Fibroblast of villous mesenchyme (primary cell): ENCODE data around the gene IQCE. TPM values are rescaled to one million over a fixed set of nuclear protein-coding genes. Genes with fewer than 3 reads are reported as not detected.

Experiments used
- DNase-seq: peaks from one replicate; pipeline ENCODE4 v3.0.0-alpha.2; 2010; ENCODE audit warnings: low read depth
- H3K4me3 ChIP-seq: 2 replicates; pipeline ENCODE4 v1.5.1; 2011; ENCODE audit warnings: low read depth, mild to moderate bottlenecking, low read length
- total RNA-seq: library from RNA; depleted of rRNA; stranded (reverse); fragments of >200 nt; gene quantifications from 2 replicates; pipeline ENCODE4 v1.2.3, GENCODE V29; 2012
- TF ChIP-seq, protein P1 (sequence below): IDR thresholded peaks from 2 replicates; pipeline ENCODE4 v1.5.1; 2012; ENCODE audit warnings: low read depth, mild to moderate bottlenecking, low read length; ENCODE audit not compliant: insufficient read depth

Gene IQCE
- total RNA-seq, 1 donor = 13.4 TPM

DNA sequence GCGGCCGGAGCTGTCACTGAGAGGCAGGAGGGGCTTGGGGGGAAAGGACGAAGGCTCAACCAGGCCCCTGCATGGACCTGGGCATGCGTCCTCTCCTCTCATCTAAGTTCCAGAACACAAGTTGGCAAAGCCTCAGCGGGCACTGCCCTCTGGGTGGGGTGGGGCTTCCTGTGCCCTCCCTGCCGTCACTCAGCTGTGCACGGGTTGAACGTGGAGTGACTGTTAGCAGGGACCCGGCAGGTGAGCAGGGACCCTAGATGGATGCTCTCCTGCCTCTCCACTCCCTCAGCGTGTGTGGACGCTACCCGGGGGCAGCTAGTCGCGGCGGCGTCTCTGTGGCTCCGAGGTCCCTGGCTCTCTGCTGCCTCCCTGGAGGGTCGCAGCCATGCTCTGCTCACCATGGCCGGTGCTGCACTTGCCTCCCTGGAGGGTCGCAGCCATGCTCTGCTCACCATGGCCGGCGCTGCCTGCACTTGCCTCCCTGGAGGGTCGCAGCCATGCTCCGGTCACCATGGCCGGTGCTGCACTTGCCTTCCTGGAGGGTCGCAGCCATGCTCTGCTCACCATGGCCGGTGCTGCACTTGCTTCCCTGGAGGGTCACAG, 36.6 kb downstream of the IQCE start:
- H3K4me3 ChIP-seq = no peak overlapping the region
- no peak for DNase-seq
- TF ChIP-seq, protein P1, sequence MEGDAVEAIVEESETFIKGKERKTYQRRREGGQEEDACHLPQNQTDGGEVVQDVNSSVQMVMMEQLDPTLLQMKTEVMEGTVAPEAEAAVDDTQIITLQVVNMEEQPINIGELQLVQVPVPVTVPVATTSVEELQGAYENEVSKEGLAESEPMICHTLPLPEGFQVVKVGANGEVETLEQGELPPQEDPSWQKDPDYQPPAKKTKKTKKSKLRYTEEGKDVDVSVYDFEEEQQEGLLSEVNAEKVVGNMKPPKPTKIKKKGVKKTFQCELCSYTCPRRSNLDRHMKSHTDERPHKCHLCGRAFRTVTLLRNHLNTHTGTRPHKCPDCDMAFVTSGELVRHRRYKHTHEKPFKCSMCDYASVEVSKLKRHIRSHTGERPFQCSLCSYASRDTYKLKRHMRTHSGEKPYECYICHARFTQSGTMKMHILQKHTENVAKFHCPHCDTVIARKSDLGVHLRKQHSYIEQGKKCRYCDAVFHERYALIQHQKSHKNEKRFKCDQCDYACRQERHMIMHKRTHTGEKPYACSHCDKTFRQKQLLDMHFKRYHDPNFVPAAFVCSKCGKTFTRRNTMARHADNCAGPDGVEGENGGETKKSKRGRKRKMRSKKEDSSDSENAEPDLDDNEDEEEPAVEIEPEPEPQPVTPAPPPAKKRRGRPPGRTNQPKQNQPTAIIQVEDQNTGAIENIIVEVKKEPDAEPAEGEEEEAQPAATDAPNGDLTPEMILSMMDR = no peak

DNA sequence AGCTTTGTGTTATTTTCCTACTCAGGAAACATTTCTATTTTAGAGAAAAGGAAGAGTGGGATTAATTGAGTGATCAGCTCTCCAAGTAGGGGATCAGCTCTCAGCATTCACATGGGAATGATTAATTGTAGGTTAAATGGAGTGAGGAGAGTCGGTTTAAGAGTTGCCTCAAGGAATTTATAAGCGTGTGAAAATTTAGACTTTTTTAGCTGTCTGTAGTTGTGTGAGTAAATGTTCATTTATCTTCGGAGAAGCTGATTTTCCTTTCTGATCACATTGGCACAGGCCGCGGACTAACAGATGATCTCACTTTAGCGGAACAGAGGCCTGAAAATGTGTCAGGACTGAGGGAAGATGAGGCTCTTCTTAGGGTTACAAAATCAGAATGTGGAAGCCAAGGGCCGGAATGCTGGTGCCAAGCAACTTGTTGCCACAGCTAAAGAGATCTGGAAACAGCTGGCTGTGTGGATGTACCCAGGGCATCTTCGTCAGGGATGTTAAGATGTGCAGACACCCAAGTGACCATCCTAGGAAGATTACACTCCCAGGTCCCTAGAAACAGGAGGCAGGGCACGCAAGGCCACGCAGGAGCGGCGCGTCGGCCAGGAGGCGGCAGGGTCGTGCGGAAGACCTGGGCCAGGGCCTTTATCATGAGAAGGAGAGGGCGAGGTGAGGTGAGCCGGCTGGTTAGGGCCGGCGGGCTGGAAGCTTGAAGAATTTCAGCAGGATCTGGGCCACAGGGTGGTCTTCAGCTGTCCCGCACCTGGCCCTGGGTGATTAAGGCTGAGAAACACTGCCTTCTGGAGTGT, 37.9 kb downstream of the IQCE start:
- DNase-seq = no peak
- TF ChIP-seq, protein P1 = no peak
- no peak overlapping the region for H3K4me3 ChIP-seq

DNA sequence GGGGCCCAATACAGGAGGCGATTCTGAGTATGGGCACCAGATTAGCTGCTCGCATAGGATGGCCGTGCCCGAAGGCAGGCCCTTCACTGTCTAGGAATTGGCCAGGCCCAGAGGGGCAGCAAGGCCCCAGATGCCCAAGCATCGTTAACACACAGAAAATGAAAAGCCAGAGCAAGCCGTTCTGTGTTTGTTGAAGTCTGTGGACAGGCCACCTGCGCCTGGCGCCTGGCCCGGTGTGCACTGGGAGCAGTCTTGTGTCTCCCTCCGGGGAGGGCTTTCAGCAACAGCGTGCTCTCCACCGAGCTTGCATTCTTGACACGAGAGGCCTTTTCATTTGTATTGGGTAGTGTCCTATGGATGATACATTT, 38.5 kb downstream of the IQCE start:
- no peak overlapping the region for H3K4me3 ChIP-seq
- TF ChIP-seq, protein P1 = no peak
- DNase-seq = no peak

DNA sequence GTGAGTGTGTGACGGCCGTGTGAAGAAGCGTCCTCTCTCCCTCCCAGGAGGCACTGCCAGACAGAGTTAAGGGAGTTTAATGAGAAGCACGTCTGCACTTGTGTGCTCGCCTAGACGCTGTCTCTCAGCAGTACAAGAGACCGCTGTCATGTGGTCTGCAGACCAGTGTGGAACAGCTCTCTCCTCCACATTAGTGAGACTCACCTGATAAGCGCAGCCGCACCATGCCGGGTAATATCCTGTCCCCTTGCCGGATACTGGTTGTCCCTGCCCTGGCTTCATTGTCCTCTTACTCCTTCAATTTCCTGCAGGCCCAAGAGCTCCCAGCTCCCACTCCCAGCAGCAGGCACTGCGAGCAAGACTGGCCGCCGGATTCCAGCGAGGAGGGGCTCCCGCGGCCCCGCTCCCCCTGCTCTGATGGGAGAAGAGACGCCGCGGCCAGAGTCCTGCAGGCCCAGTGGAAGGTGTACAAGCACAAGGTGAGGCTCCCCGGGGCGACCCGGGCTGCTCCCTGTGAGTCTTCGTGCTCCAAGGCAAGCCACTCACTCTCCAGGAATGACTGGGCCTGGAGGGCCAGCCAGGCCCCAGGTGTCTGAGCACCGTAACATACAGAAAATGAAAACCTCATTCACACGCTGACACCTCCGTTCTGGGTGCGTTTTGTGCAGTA, 39.5 kb downstream of the IQCE start:
- DNase-seq = no peak
- no peak overlapping the region for H3K4me3 ChIP-seq
- TF ChIP-seq, protein P1 = no peak

DNA sequence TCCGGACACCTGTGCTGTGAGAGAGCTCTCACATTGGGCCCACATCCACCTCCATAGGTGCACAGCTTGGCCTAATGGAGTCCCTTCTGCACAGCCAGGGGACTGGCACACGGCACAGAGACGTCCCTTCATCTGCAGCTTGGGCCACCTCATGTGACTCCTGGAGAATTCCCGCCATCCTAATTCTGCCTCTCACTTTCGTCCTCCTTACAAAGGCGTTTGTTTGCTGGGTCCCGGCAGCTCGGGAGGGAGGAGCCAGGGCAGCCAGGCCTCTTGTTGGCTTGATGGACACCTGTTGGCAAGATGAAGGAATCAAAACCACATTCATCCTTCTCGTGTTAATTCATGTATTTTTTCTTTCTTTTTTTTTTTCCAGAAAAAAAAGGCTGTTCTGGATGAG, 42.3 kb downstream of the IQCE start:
- DNase-seq = no peak
- H3K4me3 ChIP-seq = no peak overlapping the region
- TF ChIP-seq, protein P1 = no peak

DNA sequence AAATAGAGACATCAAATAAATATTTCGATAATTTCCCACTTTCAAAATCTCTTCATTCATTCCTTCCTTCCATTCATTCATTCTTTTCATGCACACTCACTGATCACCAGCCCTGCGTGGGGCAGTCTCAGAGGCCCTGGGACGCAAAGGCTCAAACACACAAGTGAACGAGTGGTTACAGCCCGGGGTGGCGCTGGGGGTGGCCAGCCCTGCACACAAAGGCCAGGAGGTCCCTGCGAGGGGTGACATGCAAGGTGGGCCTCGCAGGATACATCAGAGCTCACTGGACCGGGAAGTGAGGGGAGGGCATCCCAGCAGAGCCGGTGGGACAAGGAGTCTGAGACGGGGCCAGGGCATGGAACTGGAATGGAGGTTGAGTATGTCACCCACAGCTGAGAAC, 43.1 kb downstream of the IQCE start:
- no peak overlapping the region for H3K4me3 ChIP-seq
- no peak for DNase-seq
- TF ChIP-seq, protein P1 = no peak
